HG03139 (cell line): ENCODE results near the gene NKX6-1.

Experiments
- ATAC-seq: cut with Tn5 transposase; IDR thresholded peaks from one replicate; pipeline ENCODE4 v1.9.1; 2021; ENCODE audit not compliant: unreplicated experiment

The NKX6-1 gene

GRCh38 chr4:84498203-84498934, 723 bp downstream of the NKX6-1 start:
- ATAC-seq: no peak

DNA sequence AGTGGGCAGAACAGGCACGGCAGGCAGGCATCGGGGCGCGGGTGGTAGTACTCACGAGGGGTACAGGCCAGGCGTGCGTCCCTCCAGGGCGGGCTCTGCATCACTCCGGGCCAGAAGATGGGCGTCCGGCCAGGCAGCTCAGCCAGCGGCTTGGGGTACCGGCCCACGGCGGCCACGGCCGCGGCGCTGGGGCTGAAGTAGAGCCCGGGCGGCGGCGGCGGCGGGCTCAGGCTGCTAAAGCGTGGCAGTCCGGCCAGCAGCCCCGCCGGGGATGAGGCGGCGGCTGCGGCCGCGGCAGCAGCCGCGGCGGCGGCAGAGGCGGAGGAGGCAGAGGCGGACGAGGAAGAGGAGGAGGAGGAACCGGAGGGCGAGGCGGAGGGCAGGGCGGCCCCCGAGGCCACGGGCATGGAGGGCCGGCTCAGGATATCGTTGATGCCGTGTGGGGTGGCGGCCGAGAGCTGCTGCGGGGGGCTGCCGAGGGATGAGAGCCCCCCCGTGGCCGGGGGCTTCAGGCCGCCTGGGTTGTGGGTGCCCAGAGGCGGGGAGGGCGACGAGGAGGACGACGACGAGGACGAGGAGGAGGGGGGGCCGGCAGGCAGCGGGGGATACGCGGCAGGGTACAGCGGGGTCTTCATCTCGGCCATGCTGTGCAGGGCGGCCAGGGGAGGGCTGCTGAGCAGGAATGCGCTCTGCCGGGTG, 1.4 kb downstream of the NKX6-1 start:
- ATAC-seq: no peak

GRCh38 chr4:84496706-84497503, 2.2 kb downstream of the NKX6-1 start:
- ATAC-seq: no peak

DNA sequence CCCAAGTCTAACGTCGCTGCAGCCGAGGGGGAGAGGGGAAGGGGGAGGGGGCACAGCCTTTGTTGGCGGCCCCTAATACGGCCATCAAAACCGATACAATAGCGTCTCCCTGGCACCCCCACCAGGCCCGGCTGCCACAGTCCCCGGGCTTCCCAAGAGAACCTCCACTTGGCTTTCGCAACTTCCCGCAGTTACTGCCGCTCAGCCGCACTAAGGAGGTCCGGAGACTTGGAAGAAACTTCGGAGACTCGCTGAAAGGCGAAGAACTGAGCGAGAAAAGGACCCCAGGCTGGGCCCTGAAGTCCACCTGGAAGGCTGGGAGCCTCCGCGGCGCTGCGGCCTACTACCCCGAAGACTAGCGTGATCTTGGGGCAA, 2.8 kb downstream of the NKX6-1 start:
- no peak for ATAC-seq

DNA sequence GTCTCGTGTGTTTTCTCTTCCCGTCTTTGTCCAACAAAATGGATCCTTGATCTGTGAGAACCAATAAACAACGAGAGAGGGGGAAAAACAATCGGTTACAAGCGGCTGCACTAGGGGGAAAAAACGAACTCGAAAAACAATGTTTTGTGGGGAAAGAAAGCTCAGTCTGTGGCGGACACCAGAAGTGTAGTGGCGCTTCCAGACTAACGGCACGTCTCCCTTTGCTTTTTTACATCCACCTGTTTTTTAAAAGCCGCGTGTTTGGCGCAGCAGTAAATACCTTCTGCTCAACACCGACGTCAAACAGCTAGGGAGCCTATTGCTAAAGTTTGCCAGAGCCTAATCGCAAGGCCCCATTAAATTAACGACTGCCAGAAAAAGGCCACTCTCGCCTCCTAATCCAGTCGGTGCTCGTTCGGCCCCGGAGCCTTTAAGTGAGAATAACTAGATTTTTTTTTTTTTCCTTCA, 3.3 kb downstream of the NKX6-1 start:
- ATAC-seq: no peak

- ATAC-seq: no peak
Measured at GRCh38 chr4:84495118-84495793, 3.8 kb downstream of the NKX6-1 start.

DNA sequence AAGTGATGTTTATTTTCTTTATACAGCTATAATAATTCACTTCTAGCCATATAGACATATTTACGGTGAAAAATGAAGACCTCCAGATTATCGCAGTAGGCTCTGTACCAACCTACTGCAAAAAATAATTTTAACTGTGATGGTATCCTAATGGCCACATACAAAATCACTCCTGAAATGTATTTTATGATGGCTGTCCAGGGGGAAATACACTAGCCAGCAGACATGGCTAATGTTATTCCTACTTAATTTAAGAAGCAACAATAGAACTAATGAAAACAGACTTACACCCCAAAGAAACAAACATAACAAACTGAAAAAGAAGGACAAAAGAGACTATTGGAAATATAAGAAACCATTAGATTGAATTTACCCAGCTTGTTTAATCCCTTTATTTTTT, 4.6 kb downstream of the NKX6-1 start:
- ATAC-seq: no peak

DNA sequence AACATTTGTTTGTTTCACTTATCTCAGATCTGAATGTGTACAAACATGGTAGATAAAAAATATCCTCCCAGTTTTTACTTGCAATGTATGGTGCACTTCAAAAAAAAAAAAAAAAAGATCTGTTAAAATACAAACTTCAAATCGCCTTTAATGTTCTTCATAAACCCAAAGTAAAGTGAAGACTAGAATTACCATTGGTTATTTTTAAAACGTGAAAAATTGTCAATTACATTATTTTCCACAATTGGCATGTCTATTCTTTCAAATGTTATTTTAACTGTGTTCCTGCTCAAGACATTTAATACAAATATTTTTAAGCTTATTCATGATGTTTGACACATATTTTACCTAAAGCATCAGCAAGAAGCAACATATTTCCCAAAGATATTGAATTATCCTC, 5.0 kb downstream of the NKX6-1 start:
- ATAC-seq: no peak

GRCh38 chr4:84493092-84493850, 5.8 kb downstream of the NKX6-1 start:
- ATAC-seq: no peak

- ATAC-seq: no peak
Measured at GRCh38 chr4:84492737-84493091, 6.4 kb downstream of the NKX6-1 start.

GRCh38 chr4:84492290-84492689, 6.8 kb downstream of the NKX6-1 start:
- ATAC-seq: no peak

- ATAC-seq: no peak
Measured at GRCh38 chr4:84491481-84491880, 7.6 kb downstream of the NKX6-1 start.

DNA sequence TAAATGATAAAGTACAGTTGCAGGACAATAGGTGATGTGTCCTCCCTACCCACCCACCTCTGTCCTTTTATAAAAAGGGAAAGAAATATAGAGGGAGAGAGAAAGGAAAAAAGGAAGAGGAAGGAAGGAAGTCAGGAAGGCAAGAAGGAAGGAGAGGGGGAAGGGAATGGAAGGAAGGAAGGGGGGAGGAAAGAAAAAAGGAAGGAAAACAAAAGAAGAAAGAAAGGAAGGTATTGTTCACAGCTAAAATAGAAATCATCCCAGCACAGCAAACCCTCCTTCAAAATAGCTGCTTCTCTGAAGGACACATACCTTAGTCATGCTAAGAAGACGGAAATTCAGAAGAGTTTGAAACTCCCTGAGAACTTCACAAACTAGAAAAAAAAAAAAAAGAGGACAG, 8.4 kb downstream of the NKX6-1 start:
- no peak for ATAC-seq

DNA sequence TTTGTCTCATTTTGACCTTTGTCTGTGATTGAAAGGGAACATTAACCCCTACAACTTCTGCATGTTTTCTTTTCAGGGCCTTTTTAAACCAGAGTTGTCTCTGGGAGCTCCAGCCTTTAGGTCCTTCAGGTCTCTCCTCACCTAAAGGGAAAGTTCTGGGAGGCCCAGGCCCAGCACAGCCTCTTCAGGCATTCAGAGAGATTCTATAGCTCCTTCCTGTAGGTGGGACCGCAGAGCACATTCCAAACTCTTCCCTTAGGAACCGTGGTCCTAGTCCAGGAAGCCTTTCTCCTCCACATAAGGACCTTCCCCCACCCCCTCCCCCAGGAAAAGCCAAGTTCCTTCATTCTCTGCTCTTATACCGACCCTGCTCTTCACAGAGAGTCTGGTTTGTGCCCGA, 14.9 kb downstream of the NKX6-1 start:
- ATAC-seq: no peak

DNA sequence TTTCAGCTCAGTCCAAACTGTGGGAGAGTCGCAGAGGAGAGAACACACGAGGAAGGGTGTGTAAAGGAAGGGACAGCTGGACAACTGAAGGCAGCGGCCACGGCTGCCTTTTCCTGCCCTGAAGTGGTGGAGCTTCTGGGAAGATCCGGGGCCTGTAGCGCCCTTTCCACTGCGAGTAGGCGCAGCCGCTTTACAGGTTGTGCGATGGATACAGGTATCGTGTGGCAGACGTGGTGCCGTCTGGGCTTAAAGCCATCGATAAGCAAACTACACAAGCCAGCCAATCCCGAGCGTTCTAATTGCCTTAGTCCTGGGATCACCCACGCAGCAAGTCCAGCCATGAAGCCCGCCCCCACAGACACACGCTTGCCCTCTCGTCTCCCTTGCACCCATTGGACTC, 15.4 kb downstream of the NKX6-1 start:
- ATAC-seq: no peak

DNA sequence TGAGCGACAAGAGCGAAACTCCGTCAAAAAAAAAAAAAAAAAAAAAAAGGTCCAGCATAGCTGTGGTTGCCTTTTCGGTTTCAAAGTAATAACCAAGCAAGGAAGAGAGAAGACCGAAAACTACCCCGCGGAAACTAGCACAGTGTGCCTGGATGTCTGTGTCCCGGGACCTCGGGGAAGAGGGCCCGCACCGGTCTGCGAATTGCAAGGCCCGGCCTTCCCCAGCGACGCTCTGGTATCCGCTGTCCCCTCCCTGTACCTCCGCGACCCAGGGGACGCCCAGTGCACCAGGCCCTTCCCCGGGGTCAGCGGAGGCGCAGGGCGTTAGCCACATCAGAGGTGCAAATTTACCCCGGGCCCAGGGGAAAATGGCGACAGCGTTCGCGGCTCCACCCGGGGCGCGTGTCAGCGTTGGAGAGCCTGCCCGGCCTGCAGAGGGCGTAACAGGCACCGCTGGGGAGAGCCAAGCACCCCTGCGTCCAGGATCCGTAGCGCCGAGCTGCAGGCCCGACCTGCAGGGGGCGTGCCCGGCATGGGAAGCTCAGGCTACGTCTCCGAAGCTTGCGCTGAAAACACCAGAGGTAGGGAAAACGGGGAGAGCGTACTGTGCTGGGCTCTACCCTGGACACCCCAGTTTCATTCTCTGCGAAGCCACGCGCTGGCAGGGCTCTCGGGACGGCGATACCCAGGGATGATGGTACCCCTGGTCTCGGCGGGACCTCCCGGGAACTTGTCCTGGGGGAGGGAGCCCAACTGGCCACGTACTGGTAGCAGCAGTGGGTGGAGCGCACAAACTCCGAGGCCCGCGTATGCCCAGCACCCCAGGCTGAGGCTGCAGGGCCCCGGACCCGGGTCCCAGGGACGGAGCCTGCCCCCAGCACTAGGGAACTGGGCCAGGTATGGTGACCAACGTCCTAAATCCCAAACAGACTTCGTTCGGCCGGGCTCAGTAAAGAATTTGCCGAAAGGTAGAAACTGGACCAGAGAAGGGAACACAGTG, 16.2 kb downstream of the NKX6-1 start:
- no peak for ATAC-seq

GRCh38 chr4:84481860-84482245, 17.2 kb downstream of the NKX6-1 start:
- ATAC-seq: no peak

DNA sequence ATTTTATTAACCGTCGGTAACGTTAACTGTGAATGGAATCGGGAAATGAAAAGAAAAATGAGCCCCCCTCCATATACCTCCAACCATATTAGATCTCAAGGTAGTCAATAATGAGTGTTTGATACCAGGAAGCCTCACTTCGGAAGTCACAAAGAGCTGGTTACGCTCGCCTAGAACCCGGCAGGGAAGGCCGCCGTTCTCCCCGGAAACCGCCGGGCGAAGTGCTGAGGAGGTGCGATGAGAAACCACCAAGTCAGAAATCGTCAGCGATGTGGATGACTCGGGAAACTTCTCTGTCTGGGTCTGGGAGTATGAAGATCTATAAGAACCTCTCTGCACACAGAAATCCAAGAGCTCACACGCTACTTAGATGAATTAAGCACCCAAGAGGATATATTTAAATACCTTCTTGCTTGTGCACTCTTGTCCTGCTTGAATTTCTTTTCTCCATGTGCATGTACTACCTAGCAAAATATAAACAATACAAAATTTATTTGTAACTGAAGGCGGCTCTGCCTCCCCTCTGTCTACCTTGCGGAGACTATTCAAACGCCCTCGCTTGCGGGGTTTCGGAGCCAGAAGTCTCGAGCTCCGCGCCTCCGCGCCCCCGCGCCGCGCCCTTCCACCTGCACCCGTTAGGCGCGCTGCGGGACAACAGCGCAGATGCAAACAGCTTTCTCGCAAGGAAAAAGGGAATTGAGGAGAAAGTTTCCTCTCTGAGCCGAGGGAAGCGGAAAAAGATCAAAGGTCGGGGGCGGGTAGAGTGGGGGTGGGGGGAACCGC, 17.8 kb downstream of the NKX6-1 start:
- no peak for ATAC-seq

GRCh38 chr4:84480082-84480481, 19.0 kb downstream of the NKX6-1 start:
- no peak for ATAC-seq
